ENCODE measurements around the gene CTU1. TPM values are rescaled to one million over a fixed set of nuclear protein-coding genes. Genes with fewer than 3 reads are reported as not detected.

Gene CTU1
- total RNA-seq, 1 experiment from 2014 or later: 9.3 TPM

GRCh38 chr19:51099047-51099382, 9.2 kb downstream of the CTU1 start:
- ChIA-PET POLR2A (no interaction called here), CTCF (no interaction called here)
- H3K4me1 ChIP-seq (ENCODE audit: control insufficient read depth, insufficient read depth, low read length): no peaks in the 10 kb centered on the region
- no peak overlapping the region for H3K4me3 ChIP-seq (ENCODE audit: low read depth in 2 of 2, low read length in 2 of 2)
- H3K27ac ChIP-seq (ENCODE audit: low read length): no peak overlapping the region
- in situ Hi-C loops (cut with HindIII; ENCODE audit: low pct_unique_long_range_greater_than_20kb, low sequenced_read_pairs) (no loop called here), intact Hi-C loops (cut with micrococcal nuclease; ENCODE audit: unreplicated experiment) (loop anchor here (10.0 kb wide), 1 partner anchor 174 kb away; no protein-coding TSS in a partner anchor)
- DNase-seq (ENCODE audit: low read depth, low spot score) (no peak), ATAC-seq (no peak)
- TF ChIP-seq SIN3A (IDR thresholded peaks at IDR 0.05; ENCODE audit: borderline replicate concordance, insufficient read depth, low read depth, low read length) (no peak), POLR2AphosphoS5 (IDR thresholded peaks at IDR 0.05; ENCODE audit: low read depth, low read length) (no peak), REST (IDR thresholded peaks at IDR 0.05; ENCODE audit: insufficient read depth in 1 of 2, low read depth in 2 of 2, low read length in 1 of 2) (no peak), TCF7L2 (IDR thresholded peaks at IDR 0.05; ENCODE audit: low read depth, low read length) (no peak), CTCF (IDR thresholded peaks at IDR 0.05) (no peak)
- BruUV-seq (replicated peaks): no TSS peak
- H3K9me3 ChIP-seq (ENCODE audit: control insufficient read depth, insufficient read depth, low read depth, low read length): no peaks in the 10 kb centered on the region
- no peaks in the 10 kb centered on the region for H3K36me3 ChIP-seq (ENCODE audit: control insufficient read depth, insufficient read depth, low read length)
- H3K27me3 ChIP-seq (ENCODE audit: control insufficient read depth, insufficient read depth, low read length): no peaks in the 10 kb centered on the region

GRCh38 chr19:51098365-51099046, 9.7 kb downstream of the CTU1 start:
- CTCF ChIA-PET: no interaction called here
- in situ Hi-C loops (cut with HindIII; ENCODE audit: low pct_unique_long_range_greater_than_20kb, low sequenced_read_pairs): no loop called here

More at GRCh38 chr19:51098365-51099046, 9.7 kb downstream of the CTU1 start:
- ATAC-seq (no peak), DNase-seq (ENCODE audit: low read depth, low spot score) (no peak)
- no peaks in the 10 kb centered on the region for H3K9me3 ChIP-seq (ENCODE audit: control insufficient read depth, insufficient read depth, low read depth, low read length)
- POLR2A ChIA-PET: no interaction called here
- H3K4me3 ChIP-seq (ENCODE audit: low read depth in 2 of 2, low read length in 2 of 2): no peak overlapping the region
- no peaks in the 10 kb centered on the region for H3K27me3 ChIP-seq (ENCODE audit: control insufficient read depth, insufficient read depth, low read length)
- TF ChIP-seq CTCF (IDR thresholded peaks at IDR 0.05) (no peak), REST (IDR thresholded peaks at IDR 0.05; ENCODE audit: insufficient read depth in 1 of 2, low read depth in 2 of 2, low read length in 1 of 2) (no peak)
- no TSS peak for BruUV-seq (replicated peaks)
- no peaks in the 10 kb centered on the region for H3K36me3 ChIP-seq (ENCODE audit: control insufficient read depth, insufficient read depth, low read length)
- intact Hi-C loops (cut with micrococcal nuclease; ENCODE audit: unreplicated experiment): loop anchor here (10.0 kb wide), 1 partner anchor 174 kb away; no protein-coding TSS in a partner anchor
- no peak overlapping the region for H3K27ac ChIP-seq (ENCODE audit: low read length)
- no peaks in the 10 kb centered on the region for H3K4me1 ChIP-seq (ENCODE audit: control insufficient read depth, insufficient read depth, low read length)

Data from Panc1 (cell line).